Activated naive CD8-positive, alpha-beta T cell (primary cell): ENCODE data around the gene DDX51.
A peak's percentile ranks its signal among the peaks of the same experiment; 100 is the strongest.
"Not testable (repeated sequence)": the region's sequence is repeated elsewhere in the genome, so short reads cannot be mapped to it uniquely, and the experiment has no call there.

ENCODE experiments used
- H3K27ac Mint-ChIP-seq: one replicate; pipeline ENCODE4 v1.8.0; 2021; ENCODE audit warnings: mixed read lengths
- H3K27me3 Mint-ChIP-seq: one replicate; pipeline ENCODE4 v1.8.0; 2021; ENCODE audit warnings: mixed read lengths
- H3K36me3 Mint-ChIP-seq: one replicate; pipeline ENCODE4 v1.8.0; 2021; ENCODE audit warnings: mixed read lengths
- H3K4me1 Mint-ChIP-seq: one replicate; pipeline ENCODE4 v1.8.0; 2021; ENCODE audit warnings: low read depth, mixed read lengths
- H3K4me3 Mint-ChIP-seq: one replicate; pipeline ENCODE4 v1.8.0; 2021; ENCODE audit warnings: mild to moderate bottlenecking, mixed read lengths
- H3K9me3 Mint-ChIP-seq: one replicate; pipeline ENCODE4 v1.8.0; 2021; ENCODE audit warnings: low read depth, mixed read lengths

DDX51 gene

DNA sequence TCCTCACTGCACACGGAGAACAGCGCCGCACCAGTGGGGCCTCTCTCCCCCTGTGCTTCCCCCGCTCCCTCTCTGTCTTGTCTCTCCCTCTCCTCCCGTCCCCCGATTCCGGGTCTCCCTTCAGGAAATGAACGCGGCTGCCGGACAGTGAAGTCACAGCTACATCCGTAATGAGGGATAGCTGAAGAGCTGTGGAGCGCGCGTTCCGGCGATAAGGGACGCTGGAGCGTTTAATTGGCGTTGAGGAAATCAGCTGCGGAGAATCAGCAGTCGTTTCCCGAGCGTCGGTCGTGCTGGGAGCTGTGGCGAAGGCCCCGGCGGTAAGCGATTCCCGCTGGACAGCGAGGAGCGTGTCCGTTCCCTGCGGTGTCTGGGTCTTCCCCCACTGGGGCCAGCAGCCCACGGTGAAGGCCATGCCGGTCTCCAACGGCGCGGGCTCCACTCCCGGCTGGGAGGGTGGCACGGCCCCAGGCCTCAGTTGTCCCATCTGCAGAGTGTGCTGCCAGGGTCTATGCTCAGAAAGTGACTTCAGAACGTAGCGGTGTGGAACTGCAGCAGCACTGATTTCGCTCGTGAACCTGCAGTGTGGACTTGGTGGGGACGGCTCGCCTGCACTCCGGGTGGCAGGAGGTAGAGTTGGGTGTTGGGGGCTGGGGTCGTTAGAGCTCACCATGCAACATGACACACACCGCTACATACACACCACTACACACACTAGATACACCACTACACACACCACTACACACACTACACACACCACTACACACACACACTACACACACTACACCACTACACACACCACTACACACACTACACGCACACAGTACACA is 11.0 kb upstream of the DDX51 start:
- Mint-ChIP-seq H3K4me3 (no peak overlapping the region), H3K36me3 (no peaks in the 10 kb centered on the region), H3K9me3 (no peaks in the 10 kb centered on the region), H3K27ac (no peak overlapping the region), H3K4me1 (no peaks in the 10 kb centered on the region), H3K27me3 (no peaks in the 10 kb centered on the region)

DNA sequence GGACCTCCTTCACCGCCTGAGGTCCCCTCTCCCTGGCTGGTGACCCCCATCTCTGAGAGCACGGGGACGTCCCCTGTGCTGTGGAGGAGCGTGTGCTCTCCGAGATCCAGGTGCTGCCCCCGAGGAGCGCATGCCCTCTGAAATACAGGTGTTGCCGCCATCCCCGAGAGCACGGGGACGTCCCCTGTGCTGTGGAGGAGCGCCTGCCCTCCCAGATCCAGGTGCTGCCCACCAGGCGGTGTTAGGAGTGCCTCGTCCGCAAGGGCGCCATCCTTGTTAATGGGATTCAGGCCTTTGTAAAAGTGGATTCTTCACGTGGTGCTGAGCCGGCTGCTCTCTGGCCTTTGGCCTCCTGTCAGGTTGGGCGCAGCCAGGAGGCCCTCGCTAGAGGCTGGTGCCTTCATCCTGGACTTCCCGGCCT is 10.2 kb upstream of the DDX51 start:
- Mint-ChIP-seq H3K4me3 (no peak overlapping the region), H3K27me3 (no peaks in the 10 kb centered on the region), H3K27ac (no peak overlapping the region), H3K9me3 (no peaks in the 10 kb centered on the region), H3K4me1 (no peaks in the 10 kb centered on the region), H3K36me3 (no peaks in the 10 kb centered on the region)

DNA sequence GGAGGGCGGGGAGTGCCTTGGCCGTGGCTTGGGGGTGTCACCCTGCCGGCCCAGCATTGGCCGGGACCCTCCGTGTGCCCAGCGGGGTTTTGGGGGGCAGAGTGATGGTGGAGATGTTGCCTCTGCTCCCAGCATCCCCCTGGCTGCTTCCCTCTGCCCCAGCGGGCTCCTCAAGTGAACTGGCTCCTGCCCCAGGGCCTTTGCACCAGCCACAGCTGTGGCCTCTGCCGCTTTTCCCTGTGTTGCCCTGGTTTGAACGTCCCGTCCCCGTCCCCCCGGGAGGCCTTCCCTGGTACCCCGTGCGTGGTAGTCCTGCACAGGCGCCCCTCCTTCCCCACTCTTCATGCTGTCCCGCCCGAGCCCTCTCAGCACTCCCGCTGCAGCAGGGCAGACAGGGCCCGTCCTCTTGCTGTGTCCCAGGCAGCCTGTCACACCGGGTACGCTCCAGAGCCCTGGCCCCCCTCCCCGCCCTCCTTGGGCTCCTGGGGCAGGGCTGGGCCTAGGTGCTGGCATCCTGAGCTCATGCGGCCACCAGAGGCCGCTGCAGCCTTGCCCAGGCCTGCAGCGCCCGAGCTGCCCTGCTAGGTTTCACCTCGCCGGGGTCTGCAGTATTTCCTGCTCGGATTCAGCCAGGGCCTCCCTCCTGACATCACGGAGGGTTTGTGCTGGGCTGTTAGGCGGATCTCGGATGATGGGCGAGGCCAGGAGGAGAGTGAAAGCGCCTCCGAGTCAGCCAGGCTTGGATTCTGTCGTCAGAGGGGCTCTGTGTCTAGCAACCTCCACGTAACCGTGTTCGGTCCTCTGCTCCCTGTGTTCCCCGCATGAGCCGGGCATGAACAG is 9.6 kb upstream of the DDX51 start:
- no peaks in the 10 kb centered on the region for H3K36me3 Mint-ChIP-seq
- H3K27ac Mint-ChIP-seq: no peak overlapping the region
- no peaks in the 10 kb centered on the region for H3K27me3 Mint-ChIP-seq
- H3K4me1 Mint-ChIP-seq: no peaks in the 10 kb centered on the region
- H3K4me3 Mint-ChIP-seq: no peak overlapping the region
- no peaks in the 10 kb centered on the region for H3K9me3 Mint-ChIP-seq

DNA sequence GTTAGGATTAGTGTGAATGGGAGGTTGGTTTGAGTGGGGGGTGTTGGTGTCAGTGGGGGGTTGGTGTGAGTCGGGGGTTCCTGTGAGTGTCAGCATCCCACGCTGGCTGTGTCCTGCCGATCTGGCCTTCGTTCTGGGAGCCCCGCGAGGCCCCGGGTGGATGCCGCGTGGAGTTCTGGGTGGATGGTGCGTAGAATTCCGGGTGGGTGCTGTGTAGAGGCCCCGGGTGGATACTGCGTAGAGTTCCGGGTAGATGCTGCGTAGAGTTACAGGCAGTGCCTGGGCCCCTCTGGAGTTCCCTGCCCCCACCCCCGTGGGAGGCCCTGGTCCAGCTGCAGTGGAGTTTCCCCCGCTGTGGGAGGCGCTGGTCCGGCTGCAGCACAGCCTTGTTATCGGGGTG is 8.8 kb upstream of the DDX51 start:
- H3K4me3 Mint-ChIP-seq: no peak overlapping the region
- H3K36me3 Mint-ChIP-seq: no peaks in the 10 kb centered on the region
- H3K9me3 Mint-ChIP-seq: no peaks in the 10 kb centered on the region
- H3K4me1 Mint-ChIP-seq: no peaks in the 10 kb centered on the region
- no peaks in the 10 kb centered on the region for H3K27me3 Mint-ChIP-seq
- no peak overlapping the region for H3K27ac Mint-ChIP-seq

DNA sequence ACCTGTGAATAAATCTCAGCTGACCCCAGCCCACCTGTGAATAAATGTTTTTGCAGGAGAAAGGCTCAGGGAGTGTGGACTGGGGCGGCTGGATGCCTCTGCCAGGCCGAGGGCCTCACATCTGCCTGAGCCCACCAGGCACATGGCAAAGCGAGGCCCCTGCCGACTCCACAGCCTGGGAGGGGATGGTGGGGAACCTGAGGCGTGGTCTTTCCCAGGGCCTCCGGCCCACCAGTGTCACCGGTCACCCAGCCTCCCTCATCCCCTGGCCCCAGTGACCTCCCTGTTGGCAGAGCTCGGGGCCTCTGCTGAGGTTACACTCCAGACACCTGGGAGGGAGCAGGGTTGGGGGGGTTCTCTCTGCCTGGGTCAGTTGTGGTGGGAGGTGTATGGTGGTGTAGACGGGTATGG is 8.3 kb upstream of the DDX51 start:
- no peaks in the 10 kb centered on the region for H3K4me1 Mint-ChIP-seq
- no peaks in the 10 kb centered on the region for H3K36me3 Mint-ChIP-seq
- no peaks in the 10 kb centered on the region for H3K9me3 Mint-ChIP-seq
- no peaks in the 10 kb centered on the region for H3K27me3 Mint-ChIP-seq
- H3K27ac Mint-ChIP-seq: no peak overlapping the region
- no peak overlapping the region for H3K4me3 Mint-ChIP-seq

DNA sequence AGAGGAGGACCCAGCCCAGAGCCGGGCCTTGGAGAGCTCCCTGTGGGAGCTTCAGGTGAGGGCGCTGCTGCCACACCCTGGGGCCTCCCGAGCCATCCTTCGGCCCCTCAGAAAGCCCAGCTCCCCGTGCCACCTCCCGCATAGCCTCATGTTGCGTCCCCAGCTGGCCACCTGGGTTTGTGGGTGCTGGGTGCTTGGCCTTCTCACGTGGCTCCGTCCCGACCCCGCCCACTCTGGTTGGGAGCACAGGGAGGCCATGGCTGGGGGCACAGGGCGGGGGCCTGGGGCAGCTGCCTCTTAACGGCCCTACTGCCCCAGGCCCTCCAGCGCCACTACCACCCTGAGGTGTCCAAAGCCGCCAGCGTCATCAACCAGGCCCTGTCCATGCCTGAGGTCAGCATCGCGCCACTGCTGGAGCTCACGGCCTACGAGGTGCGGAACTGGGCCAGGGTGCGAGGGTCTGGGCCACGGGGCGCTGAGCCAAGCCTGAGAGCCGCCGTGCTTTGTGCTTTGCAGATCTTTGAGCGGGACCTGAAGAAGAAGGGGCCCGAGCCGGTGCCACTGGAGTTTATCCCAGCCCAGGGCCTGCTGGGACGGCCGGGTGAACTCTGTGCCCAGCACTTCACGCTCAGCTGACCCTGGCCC is 7.8 kb upstream of the DDX51 start:
- Mint-ChIP-seq H3K4me1 (no peaks in the 10 kb centered on the region), H3K27me3 (no peaks in the 10 kb centered on the region), H3K9me3 (no peaks in the 10 kb centered on the region), H3K36me3 (no peaks in the 10 kb centered on the region), H3K27ac (no peak overlapping the region), H3K4me3 (no peak overlapping the region)

DNA sequence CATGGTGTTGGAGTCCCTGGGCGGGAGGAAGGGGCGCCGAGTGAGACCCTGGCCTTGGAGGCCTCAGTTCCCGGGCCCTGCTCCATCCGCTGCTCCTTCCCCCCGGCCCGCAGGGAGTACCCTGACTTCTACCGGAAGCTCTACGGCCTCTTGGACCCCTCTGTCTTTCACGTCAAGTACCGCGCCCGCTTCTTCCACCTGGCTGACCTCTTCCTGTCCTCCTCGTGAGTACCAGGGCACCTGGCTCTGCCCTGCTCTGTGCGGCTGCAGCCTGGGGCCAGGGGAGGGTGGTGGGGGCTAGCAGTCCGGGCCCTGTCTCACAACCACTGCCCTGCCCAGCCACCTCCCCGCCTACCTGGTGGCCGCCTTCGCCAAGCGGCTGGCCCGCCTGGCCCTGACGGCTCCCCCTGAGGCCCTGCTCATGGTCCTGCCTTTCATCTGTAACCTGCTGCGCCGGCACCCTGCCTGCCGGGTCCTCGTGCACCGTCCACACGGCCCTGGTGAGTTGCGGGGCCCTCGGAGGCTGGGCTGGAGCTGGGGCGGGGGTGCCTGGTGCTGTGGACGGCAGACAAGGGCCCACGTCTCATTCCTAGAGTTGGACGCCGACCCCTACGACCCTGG is 7.1 kb upstream of the DDX51 start:
- Mint-ChIP-seq H3K9me3 (no peaks in the 10 kb centered on the region), H3K4me3 (no peak overlapping the region), H3K4me1 (peaks cover 5% of the 10 kb centered on the region), H3K27ac (no peak overlapping the region), H3K36me3 (no peaks in the 10 kb centered on the region), H3K27me3 (no peaks in the 10 kb centered on the region)

DNA sequence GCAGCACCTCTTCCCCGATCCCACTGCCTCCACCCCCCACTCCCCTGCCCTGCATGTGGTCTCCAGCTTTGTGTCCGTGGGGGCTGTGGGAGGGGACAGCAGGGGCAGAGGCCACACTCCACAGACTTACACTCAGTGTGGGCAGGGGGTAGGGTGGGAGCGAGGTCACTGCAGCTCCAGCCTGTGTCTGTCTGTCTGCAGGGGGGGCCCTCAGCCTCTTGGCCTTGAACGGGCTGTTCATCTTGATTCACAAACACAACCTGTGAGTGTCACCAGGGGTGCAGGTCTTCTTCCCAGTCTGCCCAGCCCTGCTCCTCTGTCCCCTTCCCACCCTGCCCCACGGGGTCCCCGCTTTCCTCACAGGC is 6.6 kb upstream of the DDX51 start:
- Mint-ChIP-seq H3K27ac (no peak overlapping the region), H3K9me3 (no peaks in the 10 kb centered on the region), H3K36me3 (no peaks in the 10 kb centered on the region), H3K4me1 (peaks cover 10% of the 10 kb centered on the region), H3K4me3 (no peak overlapping the region), H3K27me3 (no peaks in the 10 kb centered on the region)

DNA sequence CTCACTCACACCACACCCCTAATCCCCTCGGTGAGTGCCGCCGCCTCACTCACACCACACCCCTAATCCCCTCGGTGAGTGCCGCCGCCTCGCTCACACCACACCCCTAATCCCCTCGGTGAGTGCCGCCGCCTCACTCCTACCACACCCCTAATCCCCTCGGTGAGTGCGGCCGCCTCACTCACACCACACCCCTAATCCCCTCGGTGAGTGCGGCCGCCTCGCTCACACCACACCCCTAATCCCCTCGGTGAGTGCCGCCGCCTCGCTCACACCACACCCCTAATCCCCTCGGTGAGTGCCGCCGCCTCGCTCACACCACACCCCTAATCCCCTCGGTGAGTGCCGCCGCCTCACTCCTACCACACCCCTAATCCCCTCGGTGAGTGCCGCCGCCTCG is 5.4 kb upstream of the DDX51 start:
- peaks cover 20% of the 10 kb centered on the region for H3K4me1 Mint-ChIP-seq
- H3K27ac Mint-ChIP-seq, H3K9me3 Mint-ChIP-seq, H3K4me3 Mint-ChIP-seq, H3K27me3 Mint-ChIP-seq, H3K36me3 Mint-ChIP-seq: not testable (repeated sequence)

DNA sequence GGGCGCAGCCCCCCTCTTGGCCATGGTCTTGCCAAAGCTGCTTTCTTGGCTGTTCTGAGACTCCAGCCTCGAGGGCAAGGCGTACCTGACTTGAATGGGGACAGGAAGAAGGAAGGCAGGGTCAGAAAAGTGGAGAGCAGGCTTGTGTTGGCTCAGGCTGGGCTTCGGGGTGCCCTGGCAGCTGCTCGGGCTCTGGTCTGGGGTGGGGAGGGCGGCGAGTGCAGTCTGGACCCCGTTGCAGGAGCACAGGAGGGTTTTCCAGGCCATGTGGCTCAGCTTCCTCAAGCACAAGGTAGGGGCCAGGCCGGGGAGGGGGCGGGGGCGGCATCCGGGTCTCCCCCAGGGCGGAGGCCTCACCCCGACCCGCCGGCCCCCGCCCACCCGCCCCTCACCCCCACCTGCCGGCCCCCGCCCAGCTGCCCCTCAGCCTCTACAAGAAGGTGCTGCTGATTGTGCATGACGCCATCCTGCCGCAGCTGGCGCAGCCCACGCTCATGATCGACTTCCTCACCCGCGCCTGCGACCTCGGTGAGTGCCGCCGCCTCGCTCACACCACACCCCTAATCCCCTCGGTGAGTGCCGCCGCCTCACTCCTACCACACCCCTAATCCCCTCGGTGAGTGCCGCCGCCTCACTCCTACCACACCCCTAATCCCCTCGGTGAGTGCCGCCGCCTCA is 4.4 kb upstream of the DDX51 start:
- no peaks in the 10 kb centered on the region for H3K36me3 Mint-ChIP-seq
- H3K27ac Mint-ChIP-seq: no peak overlapping the region
- no peaks in the 10 kb centered on the region for H3K9me3 Mint-ChIP-seq

DNA sequence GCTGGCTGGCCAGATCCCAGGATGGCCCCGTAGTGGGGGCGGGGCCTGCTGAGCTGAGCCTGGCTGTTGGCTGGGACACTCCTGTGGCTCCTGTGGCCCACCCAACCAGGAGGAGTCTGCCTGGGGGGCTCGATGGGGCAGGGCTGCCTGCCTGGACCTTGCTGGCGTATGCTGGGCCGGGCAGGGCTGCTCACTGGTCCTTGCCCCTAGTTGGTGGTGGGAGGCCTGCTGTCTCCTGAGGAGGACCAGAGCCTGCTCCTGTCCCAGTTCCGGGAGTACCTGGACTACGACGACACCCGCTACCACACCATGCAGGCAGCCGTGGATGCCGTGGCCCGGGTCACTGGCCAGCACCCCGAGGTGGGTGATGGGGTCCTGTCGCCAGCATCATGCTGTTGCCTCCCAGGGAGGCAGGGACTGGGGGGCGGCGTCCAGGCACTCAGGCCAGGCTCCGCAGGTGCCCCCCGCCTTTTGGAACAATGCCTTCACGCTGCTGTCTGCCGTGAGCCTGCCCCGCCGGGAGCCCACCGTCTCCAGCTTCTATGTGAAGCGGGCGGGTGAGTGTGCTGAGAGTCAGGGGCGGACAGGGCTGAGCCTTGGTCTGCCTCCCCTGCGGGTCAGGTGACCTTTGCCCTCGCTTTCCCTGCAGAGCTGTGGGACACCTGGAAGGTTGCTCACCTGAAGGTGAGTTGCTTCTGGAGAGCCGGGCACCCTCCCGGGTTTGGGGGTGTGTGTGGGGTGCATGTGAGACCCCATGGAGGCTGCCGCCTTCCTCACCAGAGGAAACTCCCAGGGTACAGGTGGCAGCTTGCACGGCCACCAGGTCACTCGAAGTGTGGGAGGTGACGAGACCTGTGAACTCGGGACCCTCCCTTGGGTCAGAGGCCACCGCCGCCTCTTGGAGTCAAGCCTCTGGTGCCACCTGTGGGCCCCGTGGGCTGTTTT is 3.6 kb upstream of the DDX51 start:
- H3K4me1 Mint-ChIP-seq: peaks cover 25% of the 10 kb centered on the region
- H3K4me3 Mint-ChIP-seq: no peak overlapping the region
- H3K27me3 Mint-ChIP-seq: no peaks in the 10 kb centered on the region
- H3K27ac Mint-ChIP-seq: no peak overlapping the region
- no peaks in the 10 kb centered on the region for H3K9me3 Mint-ChIP-seq
- peaks cover 2% of the 10 kb centered on the region for H3K36me3 Mint-ChIP-seq

More for the DNA sequence above, 4.4 kb upstream of the DDX51 start:
- H3K4me3 Mint-ChIP-seq: no peak overlapping the region
- peaks cover 21% of the 10 kb centered on the region for H3K4me1 Mint-ChIP-seq
- H3K27me3 Mint-ChIP-seq: no peaks in the 10 kb centered on the region

DNA sequence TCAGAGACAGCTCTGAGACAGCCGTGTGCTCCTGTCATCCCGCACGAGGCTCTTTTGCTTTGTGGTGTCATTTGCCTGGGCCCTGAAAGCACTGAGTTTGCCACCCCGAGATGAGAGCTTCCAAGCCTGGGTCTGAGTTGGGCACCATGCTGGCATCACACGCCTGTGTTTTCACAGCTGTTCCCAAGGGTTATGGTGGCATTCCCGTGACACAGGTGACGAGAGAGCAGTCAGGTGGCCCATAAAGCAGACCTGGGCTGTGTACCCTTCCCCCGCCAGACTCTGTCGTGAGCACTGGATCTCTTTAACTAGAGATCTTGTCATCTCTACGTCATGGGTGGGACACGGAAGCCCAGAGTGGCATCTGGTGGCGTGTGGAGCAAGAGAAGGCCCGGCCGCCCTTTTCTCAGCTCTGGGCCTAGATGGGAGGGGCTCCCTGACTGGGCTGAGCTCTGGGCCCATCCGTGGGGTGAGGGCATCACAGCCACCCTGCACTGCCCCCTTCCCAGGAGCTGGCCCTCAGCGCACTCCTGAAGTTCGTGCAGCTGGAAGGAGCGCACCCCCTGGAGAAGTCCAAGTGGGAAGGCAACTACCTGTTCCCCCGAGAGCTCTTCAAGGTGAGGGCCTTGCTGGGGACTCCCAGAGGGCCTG is 2.8 kb upstream of the DDX51 start:
- no peaks in the 10 kb centered on the region for H3K27me3 Mint-ChIP-seq
- no peaks in the 10 kb centered on the region for H3K9me3 Mint-ChIP-seq
- H3K4me1 Mint-ChIP-seq: peaks cover 25% of the 10 kb centered on the region
- H3K36me3 Mint-ChIP-seq: peaks cover 2% of the 10 kb centered on the region
- H3K4me3 Mint-ChIP-seq: no peak overlapping the region
- no peak overlapping the region for H3K27ac Mint-ChIP-seq

DNA sequence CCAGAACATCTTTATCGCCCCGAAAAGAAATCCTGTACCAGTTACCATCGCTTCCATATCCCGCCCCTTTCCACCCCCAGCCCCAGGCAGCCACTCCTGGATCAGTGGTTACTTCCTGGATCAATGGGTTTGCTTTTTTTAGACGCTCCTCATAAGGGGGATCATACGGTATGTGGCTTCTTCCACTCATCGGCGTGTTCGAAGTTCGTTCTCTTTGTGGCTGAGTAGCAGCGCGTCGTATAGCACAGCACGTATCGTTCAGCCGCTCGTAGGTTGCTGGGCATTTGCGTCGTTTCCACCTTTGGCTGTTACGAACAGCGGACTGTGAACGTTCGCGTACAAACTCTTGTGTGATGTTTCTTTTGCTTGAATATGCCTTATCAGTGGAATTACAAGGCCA is 2.0 kb upstream of the DDX51 start:
- Mint-ChIP-seq H3K36me3 (peaks cover 2% of the 10 kb centered on the region), H3K4me1 (peaks cover 25% of the 10 kb centered on the region), H3K27me3 (no peaks in the 10 kb centered on the region)

More for the DNA sequence above, 2.0 kb upstream of the DDX51 start:
- peak overlapping the region; percentile 91 for H3K4me3 Mint-ChIP-seq
- H3K9me3 Mint-ChIP-seq: no peaks in the 10 kb centered on the region
- peak overlapping the region; percentile 70 for H3K27ac Mint-ChIP-seq
